ENCODE results near the gene MLF2. TPM values are rescaled to one million over a fixed set of nuclear protein-coding genes. Genes with fewer than 3 reads are reported as not detected.

The MLF2 gene
- total and polyA plus RNA-seq, 5 experiments from 2014 or later: 87.6 to 133 (median 98.9) TPM

Other genes with a start within 250 kb of the MLF2 start
- 100 to 1,000 TPM; 355 to 363 TPM for gene GAPDH, start 218.6 kb downstream of the MLF2 start, total RNA-seq
- 1,000 to 10,000 TPM; 1,014 to 1,110 (median 1,062) TPM for gene GAPDH, start 218.6 kb downstream of the MLF2 start, polyA plus RNA-seq
- 10 to 100 TPM; 40.9 to 45.9 TPM for gene IFFO1, start 197.1 kb downstream of the MLF2 start, total RNA-seq
- gene IFFO1, start 197.1 kb downstream of the MLF2 start, polyA plus RNA-seq: 10 to 100 TPM in 1 of 3 donors, 1 to 10 TPM in 2; 3.7 to 10.8 (median 4.4) TPM
- 100 to 1,000 TPM in 1 of 2 experiments, 10 to 100 TPM in 1; 99.2 to 104 TPM for gene NOP2, start 184.8 kb downstream of the MLF2 start, total RNA-seq
- gene NOP2, start 184.8 kb downstream of the MLF2 start, polyA plus RNA-seq: 10 to 100 TPM; 23.6 to 41.7 (median 24.7) TPM
- 100 to 1,000 TPM; 296 to 308 TPM for gene CHD4, start 145.8 kb downstream of the MLF2 start, total RNA-seq
- gene CHD4, start 145.8 kb downstream of the MLF2 start, polyA plus RNA-seq: 10 to 100 TPM; 31.4 to 57.3 (median 56.9) TPM
- 10 to 100 TPM; 16.6 to 18.9 TPM for gene LPAR5, start 117.2 kb downstream of the MLF2 start, total RNA-seq
- 10 to 100 TPM in 2 of 3 donors, 1 to 10 TPM in 1; 7.9 to 14.2 (median 12.2) TPM for gene LPAR5, start 117.2 kb downstream of the MLF2 start, polyA plus RNA-seq
- 10 to 100 TPM; 13.8 to 14.3 TPM for gene ACRBP, start 105.7 kb downstream of the MLF2 start, total RNA-seq
- gene ACRBP, start 105.7 kb downstream of the MLF2 start, polyA plus RNA-seq: under 1 TPM in 2 of 3 donors, not detected in 1; 0.43 to 0.50 TPM
- 10 to 100 TPM; 81.2 to 90.6 TPM for gene ING4, start 90.0 kb downstream of the MLF2 start, total RNA-seq
- gene ING4, start 90.0 kb downstream of the MLF2 start, polyA plus RNA-seq: 10 to 100 TPM; 89.5 to 99.6 (median 90.6) TPM
- 10 to 100 TPM; 90.5 to 94.8 TPM for gene ZNF384, start 63.8 kb downstream of the MLF2 start, total RNA-seq
- 10 to 100 TPM; 17.6 to 39.6 (median 26.3) TPM for gene ZNF384, start 63.8 kb downstream of the MLF2 start, polyA plus RNA-seq
- gene PIANP, start 52.3 kb downstream of the MLF2 start, total RNA-seq: 1 to 10 TPM in 1 of 2 experiments, under 1 TPM in 1; 0.41 to 1.2 TPM
- gene PIANP, start 52.3 kb downstream of the MLF2 start, polyA plus RNA-seq: under 1 TPM in 2 of 3 donors, not detected in 1; 0.06 to 0.30 TPM
- 10 to 100 TPM; 27.0 to 35.4 TPM for gene COPS7A, start 29.1 kb downstream of the MLF2 start, total RNA-seq
- gene COPS7A, start 29.1 kb downstream of the MLF2 start, polyA plus RNA-seq: 10 to 100 TPM; 34.9 to 42.4 (median 36.2) TPM
- gene PTMS, start 13.2 kb upstream of the MLF2 start, total RNA-seq: under 1 TPM in 1 of 2 experiments, not detected in 1; 0.55 TPM
- 1 to 10 TPM in 1 of 3 donors, not detected in 2; 4.8 TPM for gene PTMS, start 13.2 kb upstream of the MLF2 start, polyA plus RNA-seq
- under 1 TPM; 0.60 to 0.75 TPM for gene LAG3, start 19.4 kb upstream of the MLF2 start, total RNA-seq
- 10 to 100 TPM in 1 of 3 donors, under 1 TPM in 2; 0.47 to 14.5 (median 0.59) TPM for gene LAG3, start 19.4 kb upstream of the MLF2 start, polyA plus RNA-seq
- gene CD4, start 36.4 kb upstream of the MLF2 start, total RNA-seq: 1 to 10 TPM; 1.4 to 1.5 TPM
- gene CD4, start 36.4 kb upstream of the MLF2 start, polyA plus RNA-seq: 1 to 10 TPM in 1 of 3 donors, under 1 TPM in 2; 0.39 to 1.3 (median 0.53) TPM
- gene GPR162, start 68.7 kb upstream of the MLF2 start, total RNA-seq: not detected
- not detected for gene GPR162, start 68.7 kb upstream of the MLF2 start, polyA plus RNA-seq
- gene P3H3, start 75.3 kb upstream of the MLF2 start, total RNA-seq: 1 to 10 TPM; 8.6 to 9.7 TPM
- gene P3H3, start 75.3 kb upstream of the MLF2 start, polyA plus RNA-seq: under 1 TPM; 0.42 to 0.73 (median 0.67) TPM
- 1 to 10 TPM; 3.8 to 5.6 TPM for gene GNB3, start 87.8 kb upstream of the MLF2 start, total RNA-seq
- gene GNB3, start 87.8 kb upstream of the MLF2 start, polyA plus RNA-seq: not detected
- gene CDCA3, start 98.1 kb upstream of the MLF2 start, total RNA-seq: 1 to 10 TPM; 2.6 to 2.7 TPM
- gene CDCA3, start 98.1 kb upstream of the MLF2 start, polyA plus RNA-seq: 1 to 10 TPM in 1 of 3 donors, under 1 TPM in 1, not detected in 1; 0.50 to 1.4 TPM
- 10 to 100 TPM; 72.7 to 78.9 TPM for gene USP5, start 99.0 kb upstream of the MLF2 start, total RNA-seq
- 10 to 100 TPM; 55.3 to 69.2 (median 56.7) TPM for gene USP5, start 99.0 kb upstream of the MLF2 start, polyA plus RNA-seq
- gene TPI1, start 114.4 kb upstream of the MLF2 start, total RNA-seq: 100 to 1,000 TPM; 159 to 163 TPM
- gene TPI1, start 114.4 kb upstream of the MLF2 start, polyA plus RNA-seq: 100 to 1,000 TPM; 372 to 497 (median 479) TPM
- 10 to 100 TPM; 22.0 to 23.3 TPM for gene SPSB2, start 120.2 kb upstream of the MLF2 start, total RNA-seq
- gene SPSB2, start 120.2 kb upstream of the MLF2 start, polyA plus RNA-seq: 10 to 100 TPM; 10.1 to 10.6 (median 10.2) TPM
- gene LRRC23, start 151.7 kb upstream of the MLF2 start, total RNA-seq: 10 to 100 TPM; 10.1 to 10.5 TPM
- 1 to 10 TPM; 4.7 to 9.9 (median 8.8) TPM for gene LRRC23, start 151.7 kb upstream of the MLF2 start, polyA plus RNA-seq
- gene ENO2, start 161.4 kb upstream of the MLF2 start, total RNA-seq: 100 to 1,000 TPM; 141 to 144 TPM
- 10 to 100 TPM; 19.4 to 29.2 (median 19.7) TPM for gene ENO2, start 161.4 kb upstream of the MLF2 start, polyA plus RNA-seq
- 10 to 100 TPM; 25.7 to 30.3 TPM for gene ATN1, start 174.8 kb upstream of the MLF2 start, total RNA-seq
- 1 to 10 TPM in 2 of 3 donors, under 1 TPM in 1; 0.35 to 1.4 (median 1.1) TPM for gene ATN1, start 174.8 kb upstream of the MLF2 start, polyA plus RNA-seq
- not detected for gene RNU7-1, start 190.7 kb upstream of the MLF2 start, total RNA-seq
- gene RNU7-1, start 190.7 kb upstream of the MLF2 start, polyA plus RNA-seq: not detected
- 100 to 1,000 TPM; 518 to 519 TPM for gene C12orf57, start 190.9 kb upstream of the MLF2 start, total RNA-seq
- gene C12orf57, start 190.9 kb upstream of the MLF2 start, polyA plus RNA-seq: 100 to 1,000 TPM; 329 to 399 (median 366) TPM
- gene PTPN6, start 198.2 kb upstream of the MLF2 start, total RNA-seq: 100 to 1,000 TPM; 235 to 247 TPM
- 100 to 1,000 TPM; 182 to 425 (median 260) TPM for gene PTPN6, start 198.2 kb upstream of the MLF2 start, polyA plus RNA-seq
- gene PHB2, start 217.5 kb upstream of the MLF2 start, total RNA-seq: 100 to 1,000 TPM; 159 to 173 TPM
- 100 to 1,000 TPM in 2 of 3 donors, 10 to 100 TPM in 1; 97.0 to 115 (median 108) TPM for gene PHB2, start 217.5 kb upstream of the MLF2 start, polyA plus RNA-seq
- gene EMG1, start 217.8 kb upstream of the MLF2 start, total RNA-seq: 10 to 100 TPM; 71.1 to 72.5 TPM
- 10 to 100 TPM; 59.7 to 66.4 (median 64.7) TPM for gene EMG1, start 217.8 kb upstream of the MLF2 start, polyA plus RNA-seq